Stimulated activated CD8-positive, alpha-beta memory T cell treated with anti-CD3 and anti-CD28 coated beads, Interleukin-4, amount 100 ng/mL, for 4 hours (primary cell): ENCODE measurements around the gene APOBEC3C.
"Not testable (repeated sequence)": the region's sequence is repeated elsewhere in the genome, so short reads cannot be mapped to it uniquely, and the experiment has no call there.

Experiments used
- DNase-seq, 2 donors: peaks; one replicate each; pipeline ENCODE4 v3.0.0-alpha.2; 2020; ENCODE audit warnings: low read depth in 2 of 2, low spot score in 1 of 2

Gene APOBEC3C

GRCh38 chr22:39055658-39056057 lies 41.6 kb downstream of the APOBEC3C start:
- no peak for DNase-seq

GRCh38 chr22:39061290-39061689 lies 47.2 kb downstream of the APOBEC3C start:
- not testable (repeated sequence) for DNase-seq

GRCh38 chr22:39061951-39062350 lies 47.9 kb downstream of the APOBEC3C start:
- not testable (repeated sequence) for DNase-seq

GRCh38 chr22:39063904-39064303 lies 49.8 kb downstream of the APOBEC3C start:
- DNase-seq, result not testable (repeated sequence)

- DNase-seq, result not testable (repeated sequence)
These were observed 52.6 kb downstream of the APOBEC3C start for GRCh38 chr22:39066442-39067276.

GRCh38 chr22:39068033-39068785 lies 54.2 kb downstream of the APOBEC3C start:
- no peak for DNase-seq
